AG04449 (cell line): ENCODE data around the gene EXOC2.
"Not testable (repeated sequence)": the region's sequence is repeated elsewhere in the genome, so short reads cannot be mapped to it uniquely, and the experiment has no call there.

Source experiments
- CTCF ChIA-PET: fragments of 350-600 bp; formaldehyde crosslinking; extraction: SDS; loops from one replicate; lab custom pipeline; 2021; ENCODE audit warnings: antibody characterized with exemption; lab: Yijun Ruan, JAX
- POLR2A ChIA-PET: fragments of 400-600, 350-600 bp; formaldehyde crosslinking; extraction: SDS; loops from one replicate; lab custom pipeline; 2020; ENCODE audit warnings: antibody characterized with exemption, inconsistent platforms; lab: Yijun Ruan, JAX
- DNase-seq: peaks from one replicate; pipeline ENCODE4 v3.0.0-alpha.2; 2010; ENCODE audit warnings: low read depth, low spot score
- H3K4me3 ChIP-seq: 2 replicates; pipeline ENCODE4 v1.5.1; 2011; ENCODE audit warnings: low read depth, mild to moderate bottlenecking, control low read depth, low read length
- TF ChIP-seq, protein P1 (sequence below): IDR thresholded peaks from one replicate; pipeline ENCODE4 v1.5.1; 2011; ENCODE audit warnings: mild to moderate bottlenecking, moderate library complexity, low read length, control low read depth, inconsistent platforms; ENCODE audit not compliant: insufficient read depth; ENCODE audit errors: missing control alignments

Gene EXOC2

DNA sequence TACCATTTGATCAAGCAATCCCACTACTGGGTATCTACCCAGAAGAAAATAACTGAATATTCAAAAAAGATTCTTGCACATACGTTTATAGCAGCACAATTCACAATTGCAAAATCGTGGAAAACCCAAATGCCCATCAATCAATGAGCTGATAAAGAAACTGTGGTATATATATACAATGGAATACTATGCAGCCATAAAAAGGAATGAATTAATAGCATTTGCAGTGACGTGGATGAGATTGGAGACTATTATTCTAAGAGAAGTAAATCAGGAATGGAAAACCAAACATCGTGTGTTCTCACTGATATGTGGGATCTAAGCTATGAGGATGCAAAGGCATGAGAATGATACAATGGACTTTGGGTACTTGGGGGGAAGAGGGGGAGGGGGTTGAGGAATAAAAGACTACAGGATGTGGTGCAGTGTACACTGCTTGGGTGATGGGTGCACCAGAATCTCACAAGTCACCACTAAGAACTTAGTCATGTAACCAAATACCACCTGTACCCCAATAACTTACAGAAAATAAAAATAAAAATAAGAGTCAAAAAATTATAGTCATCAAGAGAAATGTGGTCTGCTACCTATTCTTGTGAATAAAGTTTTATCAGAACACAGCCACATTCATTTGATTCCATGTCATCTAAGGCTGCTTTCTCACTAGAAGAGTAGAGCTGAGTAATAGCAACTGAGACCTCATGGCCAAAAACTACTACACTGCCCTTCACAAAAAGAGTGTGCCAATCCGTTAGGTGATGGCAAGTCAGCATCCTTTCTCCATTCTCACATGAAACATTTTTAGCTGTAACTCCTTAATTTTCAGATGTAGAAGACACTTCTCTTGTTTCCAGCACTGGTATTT is 27.3 kb downstream of the EXOC2 start:
- no peak overlapping the region for H3K4me3 ChIP-seq
- no peak for DNase-seq
- ChIA-PET POLR2A (no interaction called here), CTCF (no interaction called here)
- TF ChIP-seq, protein P1, sequence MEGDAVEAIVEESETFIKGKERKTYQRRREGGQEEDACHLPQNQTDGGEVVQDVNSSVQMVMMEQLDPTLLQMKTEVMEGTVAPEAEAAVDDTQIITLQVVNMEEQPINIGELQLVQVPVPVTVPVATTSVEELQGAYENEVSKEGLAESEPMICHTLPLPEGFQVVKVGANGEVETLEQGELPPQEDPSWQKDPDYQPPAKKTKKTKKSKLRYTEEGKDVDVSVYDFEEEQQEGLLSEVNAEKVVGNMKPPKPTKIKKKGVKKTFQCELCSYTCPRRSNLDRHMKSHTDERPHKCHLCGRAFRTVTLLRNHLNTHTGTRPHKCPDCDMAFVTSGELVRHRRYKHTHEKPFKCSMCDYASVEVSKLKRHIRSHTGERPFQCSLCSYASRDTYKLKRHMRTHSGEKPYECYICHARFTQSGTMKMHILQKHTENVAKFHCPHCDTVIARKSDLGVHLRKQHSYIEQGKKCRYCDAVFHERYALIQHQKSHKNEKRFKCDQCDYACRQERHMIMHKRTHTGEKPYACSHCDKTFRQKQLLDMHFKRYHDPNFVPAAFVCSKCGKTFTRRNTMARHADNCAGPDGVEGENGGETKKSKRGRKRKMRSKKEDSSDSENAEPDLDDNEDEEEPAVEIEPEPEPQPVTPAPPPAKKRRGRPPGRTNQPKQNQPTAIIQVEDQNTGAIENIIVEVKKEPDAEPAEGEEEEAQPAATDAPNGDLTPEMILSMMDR, result no peak

GRCh38 chr6:663788-664187 is 29.2 kb downstream of the EXOC2 start:
- DNase-seq, H3K4me3 ChIP-seq, CTCF ChIA-PET, POLR2A ChIA-PET: not testable (repeated sequence)

- POLR2A ChIA-PET, result no interaction called here
- TF ChIP-seq, protein P1, result no peak
- H3K4me3 ChIP-seq, result no peak overlapping the region
- DNase-seq, result no peak
- CTCF ChIA-PET, result interaction anchor here (1.0 to 1.8 kb wide), 2 partner anchors 13 to 20 kb away, joined by 4 to 10 read pairs; no protein-coding TSS in a partner anchor
Observed at GRCh38 chr6:659716-660581, 33.0 kb downstream of the EXOC2 start.

GRCh38 chr6:658244-658643 is 34.7 kb downstream of the EXOC2 start:
- TF ChIP-seq, protein P1, result no peak
- ChIA-PET POLR2A (no interaction called here), CTCF (no interaction called here)
- no peak overlapping the region for H3K4me3 ChIP-seq
- DNase-seq, result peak; percentile 59

GRCh38 chr6:657743-658142 is 35.2 kb downstream of the EXOC2 start:
- H3K4me3 ChIP-seq, result no peak overlapping the region
- ChIA-PET POLR2A (no interaction called here), CTCF (no interaction called here)
- TF ChIP-seq, protein P1, result no peak
- DNase-seq, result no peak

DNA sequence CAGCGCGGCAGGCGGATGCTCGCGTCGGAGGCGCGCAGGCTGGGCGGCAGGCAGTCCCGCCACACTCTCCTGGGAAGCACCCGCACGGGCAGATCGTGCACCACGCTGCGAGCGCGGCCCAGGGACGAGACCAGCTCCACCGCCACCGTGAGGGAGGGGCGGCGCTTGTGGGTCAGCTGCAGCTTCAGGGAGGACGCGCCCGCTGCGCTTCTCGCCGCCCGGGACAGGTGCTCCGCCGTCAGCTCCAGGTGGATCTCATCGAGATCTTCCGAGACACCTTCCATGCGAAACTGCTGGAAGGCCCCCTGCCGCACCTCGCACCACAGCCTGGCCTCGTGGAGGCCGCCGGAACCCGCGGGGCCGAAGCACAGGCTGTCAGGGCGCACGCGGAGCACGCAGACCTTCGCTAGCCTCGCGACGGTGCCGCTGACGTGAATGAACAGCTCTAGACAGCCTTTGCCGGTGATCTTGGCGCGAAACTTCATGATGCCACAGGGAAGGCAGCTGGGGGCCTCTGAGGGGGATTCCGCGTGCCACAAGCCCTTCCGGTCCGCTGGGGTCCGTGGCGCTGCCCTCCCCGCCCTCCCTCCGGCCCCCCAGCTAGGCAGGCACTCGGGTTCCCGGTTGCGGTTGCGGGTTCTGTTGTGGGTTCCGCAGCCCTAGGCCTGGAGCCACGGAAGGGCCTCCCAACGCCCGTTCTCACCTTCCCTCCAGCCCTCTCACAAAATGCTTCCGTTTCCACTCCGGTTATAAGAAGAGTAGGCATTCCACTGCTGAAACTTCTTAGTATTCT is 36.3 kb downstream of the EXOC2 start, which contains the start of gene HUS1B:
Gene HUS1B (minus strand): TSS at position 641 of the 793 bp plus-strand sequence. CDS start 156 bp downstream, at position 485.
- POLR2A ChIA-PET, result no interaction called here
- no peak for DNase-seq
- CTCF ChIA-PET, result no interaction called here
- no peak within 1 kb of the TSS for H3K4me3 ChIP-seq
- TF ChIP-seq, protein P1, result no peak
